GM21529 (cell line): Measurements from ENCODE around the gene POLR2J.
"Not testable (repeated sequence)": the region's sequence is repeated elsewhere in the genome, so short reads cannot be mapped to it uniquely, and the experiment has no call there.

Source experiments
- ATAC-seq: cut with Tn5 transposase; IDR thresholded peaks from one replicate; pipeline ENCODE4 v1.9.1; 2021; ENCODE audit not compliant: unreplicated experiment

The POLR2J gene

GRCh38 chr7:102494473-102495149 lies 15.9 kb upstream of the POLR2J start:
- ATAC-seq, result peak; percentile 56

- peak; percentile 2 for ATAC-seq
Measured at GRCh38 chr7:102494026-102494425, 15.3 kb upstream of the POLR2J start.

GRCh38 chr7:102493220-102493935 lies 14.7 kb upstream of the POLR2J start:
- peak; percentile 41 for ATAC-seq

- peak; percentile 55 for ATAC-seq
Measured at GRCh38 chr7:102490529-102491075, 11.9 kb upstream of the POLR2J start.

- not testable (repeated sequence) for ATAC-seq
Measured at GRCh38 chr7:102484317-102484716, 5.6 kb upstream of the POLR2J start.

GRCh38 chr7:102481962-102482361 lies 3.2 kb upstream of the POLR2J start:
- not testable (repeated sequence) for ATAC-seq

GRCh38 chr7:102479982-102480637 lies 1.4 kb upstream of the POLR2J start:
- ATAC-seq, result not testable (repeated sequence)

GRCh38 chr7:102479209-102479584 lies 475 bp upstream of the POLR2J start:
- ATAC-seq, result peak; percentile 18

- not testable (repeated sequence) for ATAC-seq
Measured at GRCh38 chr7:102474736-102475435, 3.8 kb downstream of the POLR2J start.

GRCh38 chr7:102474116-102474515 lies 4.6 kb downstream of the POLR2J start:
- ATAC-seq, result not testable (repeated sequence)

- ATAC-seq, result no peak
Measured at GRCh38 chr7:102473271-102473991, 5.3 kb downstream of the POLR2J start.

GRCh38 chr7:102472126-102473041 lies 6.3 kb downstream of the POLR2J start:
- no peak for ATAC-seq

GRCh38 chr7:102471791-102472125 lies 7.0 kb downstream of the POLR2J start:
- ATAC-seq, result no peak

GRCh38 chr7:102469972-102470825 lies 8.5 kb downstream of the POLR2J start:
- ATAC-seq, result no peak

- ATAC-seq, result no peak
Measured at GRCh38 chr7:102469351-102469971, 9.3 kb downstream of the POLR2J start.

- ATAC-seq, result no peak
Measured at GRCh38 chr7:102468478-102469350, 10.0 kb downstream of the POLR2J start.
